K562 (cell line): Measurements from ENCODE around the gene DOK3. TPM values are rescaled to one million over a fixed set of nuclear protein-coding genes. Genes with fewer than 3 reads are reported as not detected.

ENCODE experiments used
- CC2D1A ChIP-seq: fragments of 450-650 bp; IDR thresholded peaks from 2 replicates; pipeline ENCODE4 v1.6.1; 2017; ENCODE audit warnings: mild to moderate bottlenecking
- EP400 ChIP-seq: fragments of 450-650 bp; IDR thresholded peaks from 2 replicates; pipeline ENCODE4 v1.6.1; 2017; ENCODE audit warnings: antibody characterized with exemption, mild to moderate bottlenecking, moderate library complexity
- KAT8 ChIP-seq: fragments of 450-650 bp; IDR thresholded peaks from 2 replicates; pipeline ENCODE4 v1.6.1; 2016; ENCODE audit warnings: low read depth, mild to moderate bottlenecking
- RBM25 ChIP-seq: fragments of 200-400 bp; formaldehyde crosslinking; IDR thresholded peaks from 2 replicates; pipeline ENCODE4 v1.6.1; 2018; ENCODE audit warnings: low read length, low read depth, moderate library complexity; ENCODE audit not compliant: severe bottlenecking
- SREBF2 ChIP-seq: sonication (generic); formaldehyde crosslinking; IDR thresholded peaks from 2 replicates; pipeline ENCODE4 v1.4.0; 2020; ENCODE audit warnings: mild to moderate bottlenecking, missing genetic modification reagents
- TCF7 ChIP-seq: sonication (generic); IDR thresholded peaks from 2 replicates; pipeline ENCODE4 v1.6.1; 2016; ENCODE audit warnings: antibody characterized with exemption, borderline replicate concordance
- XRCC5 ChIP-seq: fragments of 200-400 bp; formaldehyde crosslinking; IDR thresholded peaks from 2 replicates; pipeline ENCODE4 v1.6.1; 2017; ENCODE audit warnings: low read depth, mild to moderate bottlenecking, low read length
- polyA plus RNA-seq, 8 experiments: library from polyadenylated mRNA; depleted of rRNA in 4 of 8; stranded (reverse) in 5 of 8; unstranded in 3 of 8; fragments of >200 nt; fragmentation: Nextera tagmentation in 2 of 8; fragmentation: Illumina TruSeq in 1 of 8; extraction: Ambion mirVana in 2 of 8; extraction: Trizol in 1 of 8; gene quantifications; 2 replicates each; pipeline versions ENCODE4 v1.2.1 to v1.2.3, GENCODE V29; 2011 to 2014; ENCODE audit warnings: inconsistent platforms in 1 of 8, missing spikeins in 1 of 8
- total RNA-seq, 7 experiments: library from RNA; depleted of rRNA in 6 of 7; stranded (reverse); fragments of >200 nt in 6 of 7; fragmentation: Illumina TruSeq in 2 of 7; extraction: Trizol in 2 of 7; gene quantifications; 2 replicates each; pipeline versions ENCODE4 v1.2.1 to v1.2.3, GENCODE V29; 2011 to 2021; ENCODE audit warnings: low replicate concordance in 1 of 7
- TF ChIP-seq, protein P1 (sequence below): fragments of 250-450 bp; sonication (Bioruptor Pico); IDR thresholded peaks from 2 replicates; pipeline ENCODE4 v1.9.0; 2021; ENCODE audit warnings: mild to moderate bottlenecking, inconsistent platforms
- TF ChIP-seq, protein P2 (sequence below): sonication (generic); formaldehyde crosslinking; IDR thresholded peaks from 2 replicates; pipeline ENCODE4 v1.8.0; 2023; ENCODE audit warnings: mild to moderate bottlenecking, missing genetic modification reagents
- TF ChIP-seq, protein P3 (sequence below): fragments of 450-650 bp; IDR thresholded peaks from 2 replicates; pipeline ENCODE4 v1.6.1; 2016; ENCODE audit warnings: antibody characterized with exemption
- TF ChIP-seq, protein P4 (sequence below): fragments of 200-400 bp; formaldehyde crosslinking; IDR thresholded peaks from 2 replicates; pipeline ENCODE4 v1.6.1; 2017; ENCODE audit warnings: mild to moderate bottlenecking, low read depth, low read length, moderate library complexity
- TF ChIP-seq, protein P5 (sequence below), 2 experiments: fragments of 450-650 bp; conservative IDR thresholded peaks; 2 replicates each; pipeline ENCODE4 v1.6.1; 2017; ENCODE audit warnings: mild to moderate bottlenecking in 2 of 2, moderate library complexity in 2 of 2

The DOK3 gene
- total and polyA plus RNA-seq, 9 of the 15 experiments (the other 6 are each of a cell fraction or from before 2014, with no cell fraction given), result 1.3 to 23.0 (median 8.0) TPM

DNA sequence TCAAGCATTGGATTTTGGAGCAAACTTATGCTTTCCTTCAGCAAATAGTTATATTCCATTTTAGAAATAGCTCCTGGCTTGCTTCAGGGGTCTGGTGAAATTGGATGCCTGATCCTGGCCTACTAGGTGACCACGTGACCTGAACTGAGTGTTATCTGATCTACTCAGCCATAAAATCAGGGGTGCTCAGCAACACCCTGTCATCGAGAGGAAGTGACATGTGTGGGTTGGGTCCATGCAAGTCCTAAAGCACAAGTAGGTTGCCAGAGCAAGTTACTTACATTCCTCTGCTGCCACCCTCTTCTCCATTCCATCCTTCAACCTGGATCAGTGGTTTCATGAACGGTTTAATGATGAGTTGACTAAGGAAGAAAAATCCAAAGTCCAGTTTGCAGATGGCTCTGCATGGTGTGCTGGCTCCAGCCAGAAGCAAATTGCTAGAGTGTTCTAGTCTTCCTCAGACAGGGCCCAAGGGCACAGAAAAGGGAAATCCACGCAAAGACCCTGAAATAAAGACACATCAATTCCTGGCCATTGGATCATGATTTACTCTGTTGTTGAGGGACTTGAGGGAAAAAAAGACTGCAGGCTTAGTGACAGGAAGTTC, 47.5 kb upstream of the DOK3 start (continued):
- TF ChIP-seq, protein P1, sequence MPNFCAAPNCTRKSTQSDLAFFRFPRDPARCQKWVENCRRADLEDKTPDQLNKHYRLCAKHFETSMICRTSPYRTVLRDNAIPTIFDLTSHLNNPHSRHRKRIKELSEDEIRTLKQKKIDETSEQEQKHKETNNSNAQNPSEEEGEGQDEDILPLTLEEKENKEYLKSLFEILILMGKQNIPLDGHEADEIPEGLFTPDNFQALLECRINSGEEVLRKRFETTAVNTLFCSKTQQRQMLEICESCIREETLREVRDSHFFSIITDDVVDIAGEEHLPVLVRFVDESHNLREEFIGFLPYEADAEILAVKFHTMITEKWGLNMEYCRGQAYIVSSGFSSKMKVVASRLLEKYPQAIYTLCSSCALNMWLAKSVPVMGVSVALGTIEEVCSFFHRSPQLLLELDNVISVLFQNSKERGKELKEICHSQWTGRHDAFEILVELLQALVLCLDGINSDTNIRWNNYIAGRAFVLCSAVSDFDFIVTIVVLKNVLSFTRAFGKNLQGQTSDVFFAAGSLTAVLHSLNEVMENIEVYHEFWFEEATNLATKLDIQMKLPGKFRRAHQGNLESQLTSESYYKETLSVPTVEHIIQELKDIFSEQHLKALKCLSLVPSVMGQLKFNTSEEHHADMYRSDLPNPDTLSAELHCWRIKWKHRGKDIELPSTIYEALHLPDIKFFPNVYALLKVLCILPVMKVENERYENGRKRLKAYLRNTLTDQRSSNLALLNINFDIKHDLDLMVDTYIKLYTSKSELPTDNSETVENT (CRISPR knock-in tag), result no peak
- TF ChIP-seq, protein P2, sequence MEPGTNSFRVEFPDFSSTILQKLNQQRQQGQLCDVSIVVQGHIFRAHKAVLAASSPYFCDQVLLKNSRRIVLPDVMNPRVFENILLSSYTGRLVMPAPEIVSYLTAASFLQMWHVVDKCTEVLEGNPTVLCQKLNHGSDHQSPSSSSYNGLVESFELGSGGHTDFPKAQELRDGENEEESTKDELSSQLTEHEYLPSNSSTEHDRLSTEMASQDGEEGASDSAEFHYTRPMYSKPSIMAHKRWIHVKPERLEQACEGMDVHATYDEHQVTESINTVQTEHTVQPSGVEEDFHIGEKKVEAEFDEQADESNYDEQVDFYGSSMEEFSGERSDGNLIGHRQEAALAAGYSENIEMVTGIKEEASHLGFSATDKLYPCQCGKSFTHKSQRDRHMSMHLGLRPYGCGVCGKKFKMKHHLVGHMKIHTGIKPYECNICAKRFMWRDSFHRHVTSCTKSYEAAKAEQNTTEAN (CRISPR knock-in tag), result no peak
- TF ChIP-seq, protein P3, sequence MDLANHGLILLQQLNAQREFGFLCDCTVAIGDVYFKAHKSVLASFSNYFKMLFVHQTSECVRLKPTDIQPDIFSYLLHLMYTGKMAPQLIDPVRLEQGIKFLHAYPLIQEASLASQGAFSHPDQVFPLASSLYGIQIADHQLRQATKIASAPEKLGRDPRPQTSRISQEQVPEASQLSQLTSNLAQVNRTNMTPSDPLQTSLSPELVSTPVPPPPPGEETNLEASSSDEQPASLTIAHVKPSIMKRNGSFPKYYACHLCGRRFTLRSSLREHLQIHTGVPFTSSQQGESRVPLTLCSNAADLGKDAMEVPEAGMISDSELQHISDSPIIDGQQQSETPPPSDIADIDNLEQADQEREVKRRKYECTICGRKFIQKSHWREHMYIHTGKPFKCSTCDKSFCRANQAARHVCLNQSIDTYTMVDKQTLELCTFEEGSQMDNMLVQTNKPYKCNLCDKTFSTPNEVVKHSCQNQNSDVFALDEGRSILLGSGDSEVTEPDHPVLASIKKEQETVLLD, result peak; percentile 13; the same call in 1 of the 2 replicates
- no peak for TF ChIP-seq RBM25
- TF ChIP-seq KAT8, result no peak
- TF ChIP-seq EP400, result peak; percentile 33; the same call in 1 of the 2 replicates
- TF ChIP-seq XRCC5, result no peak
- no peak for TF ChIP-seq CC2D1A
- TF ChIP-seq TCF7, result no peak
- TF ChIP-seq, protein P4, sequence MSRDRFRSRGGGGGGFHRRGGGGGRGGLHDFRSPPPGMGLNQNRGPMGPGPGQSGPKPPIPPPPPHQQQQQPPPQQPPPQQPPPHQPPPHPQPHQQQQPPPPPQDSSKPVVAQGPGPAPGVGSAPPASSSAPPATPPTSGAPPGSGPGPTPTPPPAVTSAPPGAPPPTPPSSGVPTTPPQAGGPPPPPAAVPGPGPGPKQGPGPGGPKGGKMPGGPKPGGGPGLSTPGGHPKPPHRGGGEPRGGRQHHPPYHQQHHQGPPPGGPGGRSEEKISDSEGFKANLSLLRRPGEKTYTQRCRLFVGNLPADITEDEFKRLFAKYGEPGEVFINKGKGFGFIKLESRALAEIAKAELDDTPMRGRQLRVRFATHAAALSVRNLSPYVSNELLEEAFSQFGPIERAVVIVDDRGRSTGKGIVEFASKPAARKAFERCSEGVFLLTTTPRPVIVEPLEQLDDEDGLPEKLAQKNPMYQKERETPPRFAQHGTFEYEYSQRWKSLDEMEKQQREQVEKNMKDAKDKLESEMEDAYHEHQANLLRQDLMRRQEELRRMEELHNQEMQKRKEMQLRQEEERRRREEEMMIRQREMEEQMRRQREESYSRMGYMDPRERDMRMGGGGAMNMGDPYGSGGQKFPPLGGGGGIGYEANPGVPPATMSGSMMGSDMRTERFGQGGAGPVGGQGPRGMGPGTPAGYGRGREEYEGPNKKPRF, result no peak
- TF ChIP-seq, protein P5, sequence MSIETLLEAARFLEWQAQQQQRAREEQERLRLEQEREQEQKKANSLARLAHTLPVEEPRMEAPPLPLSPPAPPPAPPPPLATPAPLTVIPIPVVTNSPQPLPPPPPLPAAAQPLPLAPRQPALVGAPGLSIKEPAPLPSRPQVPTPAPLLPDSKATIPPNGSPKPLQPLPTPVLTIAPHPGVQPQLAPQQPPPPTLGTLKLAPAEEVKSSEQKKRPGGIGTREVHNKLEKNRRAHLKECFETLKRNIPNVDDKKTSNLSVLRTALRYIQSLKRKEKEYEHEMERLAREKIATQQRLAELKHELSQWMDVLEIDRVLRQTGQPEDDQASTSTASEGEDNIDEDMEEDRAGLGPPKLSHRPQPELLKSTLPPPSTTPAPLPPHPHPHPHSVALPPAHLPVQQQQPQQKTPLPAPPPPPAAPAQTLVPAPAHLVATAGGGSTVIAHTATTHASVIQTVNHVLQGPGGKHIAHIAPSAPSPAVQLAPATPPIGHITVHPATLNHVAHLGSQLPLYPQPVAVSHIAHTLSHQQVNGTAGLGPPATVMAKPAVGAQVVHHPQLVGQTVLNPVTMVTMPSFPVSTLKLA (conservative IDR thresholded peaks at IDR 0.05), result peak in 1 of 2 experiments; percentile 70; a peak in 2 of 4 replicates
- TF ChIP-seq SREBF2 (CRISPR knock-in tag), result no peak
